Ectodermal cell (in vitro differentiated cells): ENCODE data around the gene CDC42EP4. TPM values are rescaled to one million over a fixed set of nuclear protein-coding genes. Genes with fewer than 3 reads are reported as not detected.

Experiments used
- H3K27ac ChIP-seq: 2 replicates; pipeline ENCODE4 v1.7.0; 2013; ENCODE audit warnings: mild to moderate bottlenecking, low read depth, low read length; ENCODE audit not compliant: insufficient read depth, poor library complexity, severe bottlenecking
- H3K27me3 ChIP-seq: 2 replicates; pipeline ENCODE4 v1.7.0; 2013; ENCODE audit warnings: mild to moderate bottlenecking, low read length; ENCODE audit not compliant: insufficient read depth, control insufficient read depth, poor library complexity, severe bottlenecking
- H3K36me3 ChIP-seq: one replicate; pipeline ENCODE4 v1.7.0; 2013; ENCODE audit warnings: low read length; ENCODE audit not compliant: control insufficient read depth, insufficient read depth
- H3K4me1 ChIP-seq: one replicate; pipeline ENCODE4 v1.7.0; 2013; ENCODE audit warnings: low read length; ENCODE audit not compliant: control insufficient read depth, insufficient read depth
- H3K4me3 ChIP-seq: 2 replicates; pipeline ENCODE4 v1.7.0; 2013; ENCODE audit warnings: low read depth, low read length, control low read depth; ENCODE audit not compliant: insufficient read depth
- H3K9me3 ChIP-seq: 2 replicates; pipeline ENCODE4 v1.7.0; 2013; ENCODE audit warnings: mild to moderate bottlenecking, low read length, moderate library complexity; ENCODE audit not compliant: control insufficient read depth
- WGBS, 2 experiments: methylation state at CpG; one replicate each; pipeline ENCODE4 v1.1.7; 2013; ENCODE audit warnings: missing lambda C conversion rate in 2 of 2; 5-methylcytosine and 5-hydroxymethylcytosine counted together
- polyA plus RNA-seq, 4 experiments: library from polyadenylated mRNA; stranded (reverse); fragments of 50-300 nt; gene quantifications; one replicate each; pipeline ENCODE4 v1.2.3, GENCODE V29; 2013

CDC42EP4 gene
- polyA plus RNA-seq (2013, experiment 1 of 4), result 19.0 TPM
- 19.0 TPM for polyA plus RNA-seq (2013, experiment 2 of 4)
- polyA plus RNA-seq (2013, experiment 3 of 4), result 20.0 TPM
- 21.2 TPM for polyA plus RNA-seq (2013, experiment 4 of 4)

- H3K4me3 ChIP-seq, result peak within 1 kb of the TSS; percentile 79
- H3K4me1 ChIP-seq, result peaks cover 25% of the 10 kb centered on the region
- no peaks in the 10 kb centered on the region for H3K36me3 ChIP-seq
- 1% methylated on average over 71 of the region's 71 CpGs for WGBS, 2 experiments
- peak within 1 kb of the TSS; percentile 84 for H3K27ac ChIP-seq
- peaks cover 20% of the 10 kb centered on the region for H3K27me3 ChIP-seq
- no peaks in the 10 kb centered on the region for H3K9me3 ChIP-seq
These were observed at the start of gene CDC42EP4 for GRCh38 chr17:73311781-73312641. Gene CDC42EP4, minus strand, starts transcription at chr17:73312001. Its CDS starts 25,501 bp downstream, at chr17:73286500.

GRCh38 chr17:73360961-73361761 lies 49.4 kb upstream of the CDC42EP4 start:
- Histone ChIP-seq H3K4me1 (peaks cover 12% of the 10 kb centered on the region), H3K27ac (peak overlapping the region; percentile 47), H3K27me3 (no peaks in the 10 kb centered on the region), H3K36me3 (peaks cover 24% of the 10 kb centered on the region), H3K9me3 (no peaks in the 10 kb centered on the region), H3K4me3 (no peak overlapping the region)
- WGBS, 2 experiments, result 32% methylated on average over 29 of the region's 29 CpGs

- Histone ChIP-seq H3K27me3 (no peaks in the 10 kb centered on the region), H3K4me1 (peaks cover 12% of the 10 kb centered on the region), H3K36me3 (peaks cover 20% of the 10 kb centered on the region), H3K4me3 (no peak overlapping the region), H3K9me3 (no peaks in the 10 kb centered on the region), H3K27ac (no peak overlapping the region)
- WGBS, 2 experiments, result 29 to 34% methylated on average over 7 of the region's 7 CpGs
These were observed 48.2 kb upstream of the CDC42EP4 start for GRCh38 chr17:73359987-73360410.

- H3K27me3 ChIP-seq, result no peaks in the 10 kb centered on the region
- peaks cover 21% of the 10 kb centered on the region for H3K36me3 ChIP-seq
- H3K27ac ChIP-seq, result no peak overlapping the region
- WGBS, 2 experiments, result 84 to 86% methylated on average over 10 of the region's 10 CpGs
- H3K4me3 ChIP-seq, result no peak overlapping the region
- H3K4me1 ChIP-seq, result peaks cover 12% of the 10 kb centered on the region
- no peaks in the 10 kb centered on the region for H3K9me3 ChIP-seq
These were observed 47.6 kb upstream of the CDC42EP4 start for GRCh38 chr17:73359352-73359751.

- WGBS, 2 experiments, result 89 to 94% methylated on average over 8 of the region's 9 CpGs
- peaks cover 12% of the 10 kb centered on the region for H3K4me1 ChIP-seq
- H3K27me3 ChIP-seq, result no peaks in the 10 kb centered on the region
- no peak overlapping the region for H3K4me3 ChIP-seq
- H3K36me3 ChIP-seq, result peaks cover 27% of the 10 kb centered on the region
- H3K9me3 ChIP-seq, result no peaks in the 10 kb centered on the region
- H3K27ac ChIP-seq, result no peak overlapping the region
These were observed 46.9 kb upstream of the CDC42EP4 start for GRCh38 chr17:73358668-73359067.

- H3K9me3 ChIP-seq, result no peaks in the 10 kb centered on the region
- 96 to 97% methylated on average over 19 of the region's 19 CpGs for WGBS, 2 experiments
- H3K27me3 ChIP-seq, result no peaks in the 10 kb centered on the region
These were observed 46.2 kb upstream of the CDC42EP4 start for GRCh38 chr17:73357981-73358380.

GRCh38 chr17:73357318-73357717 lies 45.5 kb upstream of the CDC42EP4 start:
- Histone ChIP-seq H3K9me3 (no peaks in the 10 kb centered on the region), H3K36me3 (peaks cover 27% of the 10 kb centered on the region), H3K4me3 (no peak overlapping the region), H3K27ac (no peak overlapping the region), H3K27me3 (no peaks in the 10 kb centered on the region), H3K4me1 (peaks cover 12% of the 10 kb centered on the region)
- WGBS, 2 experiments, result 96% methylated on average over 9 of the region's 9 CpGs

More at GRCh38 chr17:73357981-73358380, 46.2 kb upstream of the CDC42EP4 start:
- H3K27ac ChIP-seq, result no peak overlapping the region
- H3K4me3 ChIP-seq, result no peak overlapping the region
- peaks cover 12% of the 10 kb centered on the region for H3K4me1 ChIP-seq
- peaks cover 27% of the 10 kb centered on the region for H3K36me3 ChIP-seq

- H3K36me3 ChIP-seq, result peaks cover 27% of the 10 kb centered on the region
- H3K27me3 ChIP-seq, result no peaks in the 10 kb centered on the region
- H3K4me1 ChIP-seq, result peaks cover 8% of the 10 kb centered on the region
- no peak overlapping the region for H3K4me3 ChIP-seq
- 89 to 93% methylated on average over 8 of the region's 8 CpGs for WGBS, 2 experiments
- no peaks in the 10 kb centered on the region for H3K9me3 ChIP-seq
- H3K27ac ChIP-seq, result no peak overlapping the region
These were observed 44.9 kb upstream of the CDC42EP4 start for GRCh38 chr17:73356561-73357170.

GRCh38 chr17:73354423-73355284 lies 42.9 kb upstream of the CDC42EP4 start:
- no peak overlapping the region for H3K4me3 ChIP-seq
- no peaks in the 10 kb centered on the region for H3K9me3 ChIP-seq
- H3K27ac ChIP-seq, result no peak overlapping the region
- WGBS, 2 experiments, result 91% methylated on average over 20 to 21 of the region's 21 CpGs
- peaks cover 5% of the 10 kb centered on the region for H3K4me1 ChIP-seq
- H3K27me3 ChIP-seq, result no peaks in the 10 kb centered on the region
- peaks cover 27% of the 10 kb centered on the region for H3K36me3 ChIP-seq
